HEK293 (cell line): ENCODE measurements around the gene SLC1A2.

ENCODE experiments used
- CTCF ChIP-seq: fragments of 450-650 bp; formaldehyde crosslinking; IDR thresholded peaks from 2 replicates; pipeline ENCODE4 v1.5.1; 2016; ENCODE audit warnings: missing biosample characterization, missing genetic modification characterization
- GFI1B ChIP-seq: fragments of 450-650 bp; formaldehyde crosslinking; IDR thresholded peaks from 2 replicates; pipeline ENCODE4 v1.5.1; 2016; ENCODE audit warnings: missing biosample characterization, missing genetic modification characterization
- PBX3 ChIP-seq: sonication (generic); formaldehyde crosslinking; IDR thresholded peaks from 2 replicates; pipeline ENCODE4 v1.8.1; 2022; ENCODE audit warnings: mild to moderate bottlenecking, moderate library complexity, missing genetic modification reagents
- SP2 ChIP-seq: fragments of 450-650 bp; formaldehyde crosslinking; IDR thresholded peaks from 2 replicates; pipeline ENCODE4 v1.5.1; 2016; ENCODE audit warnings: missing biosample characterization, missing genetic modification characterization
- YY1 ChIP-seq: fragments of 450-650 bp; formaldehyde crosslinking; IDR thresholded peaks from 2 replicates; pipeline ENCODE4 v1.5.1; 2018; ENCODE audit warnings: missing biosample characterization, missing genetic modification characterization
- ZBTB7A ChIP-seq: fragments of 450-650 bp; formaldehyde crosslinking; IDR thresholded peaks from 2 replicates; pipeline ENCODE4 v1.5.1; 2016; ENCODE audit warnings: low read depth, missing biosample characterization, missing genetic modification characterization
- ZNF114 ChIP-seq: fragments of 450-650 bp; formaldehyde crosslinking; IDR thresholded peaks from 2 replicates; pipeline ENCODE4 v1.5.0; 2017; ENCODE audit warnings: missing biosample characterization, missing genetic modification characterization
- ZNF488 ChIP-seq: fragments of 450-650 bp; formaldehyde crosslinking; IDR thresholded peaks from 2 replicates; pipeline ENCODE4 v1.5.1; 2016; ENCODE audit warnings: missing biosample characterization, missing genetic modification characterization
- ZNF658 ChIP-seq: fragments of 450-650 bp; formaldehyde crosslinking; IDR thresholded peaks from 2 replicates; pipeline ENCODE4; 2016; ENCODE audit warnings: missing biosample characterization, missing genetic modification characterization
- ZNF677 ChIP-seq: fragments of 450-650 bp; IDR thresholded peaks from 2 replicates; pipeline ENCODE4 v1.5.0; 2018; ENCODE audit warnings: missing biosample characterization, mild to moderate bottlenecking, missing genetic modification characterization, moderate library complexity
- ZNF707 ChIP-seq: fragments of 450-650 bp; formaldehyde crosslinking; IDR thresholded peaks from 2 replicates; pipeline ENCODE4 v1.5.1; 2016; ENCODE audit warnings: missing biosample characterization, missing genetic modification characterization
- ZNF768 ChIP-seq: fragments of 450-650 bp; formaldehyde crosslinking; IDR thresholded peaks from 2 replicates; pipeline ENCODE4 v1.5.1; 2018; ENCODE audit warnings: missing biosample characterization, mild to moderate bottlenecking, missing genetic modification characterization
- ZSCAN30 ChIP-seq: fragments of 450-650 bp; IDR thresholded peaks from 2 replicates; pipeline ENCODE4 v1.5.1; 2018; ENCODE audit warnings: missing biosample characterization, mild to moderate bottlenecking, missing genetic modification characterization, moderate library complexity
- TF ChIP-seq, protein P1 (sequence below): fragments of 450-650 bp; formaldehyde crosslinking; IDR thresholded peaks from 2 replicates; pipeline ENCODE4 v1.5.1; 2016; ENCODE audit warnings: missing biosample characterization, missing genetic modification characterization

GRCh38 chr11:35336726-35337125, 82.6 kb downstream of the SLC1A2 start:
- TF ChIP-seq ZNF768 (tag by site-specific recombination) (no peak), ZNF658 (tag by site-specific recombination) (no peak), GFI1B (tag by site-specific recombination) (no peak), CTCF (tag by site-specific recombination) (no peak), YY1 (tag by site-specific recombination) (no peak), ZBTB7A (tag by site-specific recombination) (no peak), ZSCAN30 (no peak), ZNF707 (no peak), ZNF677 (tag by site-specific recombination) (no peak), SP2 (tag by site-specific recombination) (no peak), ZNF114 (tag by site-specific recombination) (no peak), PBX3 (CRISPR knock-in tag) (no peak), ZNF488 (tag by site-specific recombination) (no peak)
- TF ChIP-seq, protein P1, sequence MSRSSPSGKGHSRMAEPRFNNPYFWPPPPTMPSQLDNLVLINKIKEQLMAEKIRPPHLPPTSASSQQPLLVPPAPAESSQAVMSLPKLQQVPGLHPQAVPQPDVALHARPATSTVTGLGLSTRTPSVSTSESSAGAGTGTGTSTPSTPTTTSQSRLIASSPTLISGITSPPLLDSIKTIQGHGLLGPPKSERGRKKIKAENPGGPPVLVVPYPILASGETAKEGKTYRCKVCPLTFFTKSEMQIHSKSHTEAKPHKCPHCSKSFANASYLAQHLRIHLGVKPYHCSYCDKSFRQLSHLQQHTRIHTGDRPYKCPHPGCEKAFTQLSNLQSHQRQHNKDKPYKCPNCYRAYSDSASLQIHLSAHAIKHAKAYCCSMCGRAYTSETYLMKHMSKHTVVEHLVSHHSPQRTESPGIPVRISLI (tag by site-specific recombination): no peak
